GM12891 (cell line): ENCODE results near the gene GGPS1.

ENCODE experiments used
- DNase-seq: peaks from one replicate; pipeline ENCODE4 v3.0.0; 2011; ENCODE audit warnings: low spot score; ENCODE audit not compliant: insufficient read length
- FAIRE-seq: peaks from 2 replicates; lab custom pipeline; 2011; peaks lifted over from hg19 to GRCh38; lab: Jason Lieb, UNC
- PAX5 ChIP-seq: IDR thresholded peaks from 2 replicates; pipeline ENCODE4 v1.6.1; 2011; ENCODE audit warnings: low read length, moderate library complexity, mild to moderate bottlenecking; ENCODE audit not compliant: insufficient read depth, severe bottlenecking
- POLR2A ChIP-seq: IDR thresholded peaks from 2 replicates; pipeline ENCODE4 v1.6.1; 2011; ENCODE audit warnings: low read depth, low read length, control low read depth
- POLR2AphosphoS5 ChIP-seq: IDR thresholded peaks from 2 replicates; pipeline ENCODE4 v1.6.1; 2011; ENCODE audit warnings: low read depth, low read length, control low read depth
- POU2F2 ChIP-seq: IDR thresholded peaks from 2 replicates; pipeline ENCODE4 v1.6.1; 2011; ENCODE audit warnings: low read depth, mild to moderate bottlenecking, control low read depth, low read length, moderate library complexity
- SPI1 ChIP-seq: IDR thresholded peaks from 2 replicates; pipeline ENCODE4 v1.6.1; 2011; ENCODE audit warnings: low read depth, low read length, control low read depth
- TAF1 ChIP-seq: IDR thresholded peaks from 2 replicates; pipeline ENCODE4 v1.6.1; 2011; ENCODE audit warnings: low read depth, low read length, control low read depth

GGPS1 gene

DNA sequence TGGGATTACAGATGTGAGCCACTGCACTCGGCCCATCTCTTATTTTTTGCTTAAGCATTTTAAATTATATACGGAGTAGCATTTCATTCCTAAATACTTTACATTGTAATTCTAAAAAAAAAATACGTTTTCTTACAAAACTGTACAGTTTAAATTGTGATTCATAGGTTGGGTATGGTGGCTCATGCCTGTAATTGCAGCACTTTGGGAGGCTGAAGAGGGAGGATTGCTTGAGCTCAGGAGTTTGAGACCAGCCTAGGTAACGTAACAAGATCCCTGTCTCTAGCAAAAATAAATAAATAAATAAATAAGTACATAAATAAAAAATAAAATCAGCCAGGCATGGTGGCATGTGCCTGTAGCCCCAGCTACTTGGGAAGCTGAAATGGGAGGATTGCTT lies 63.5 kb downstream of the GGPS1 start:
- no peak for TF ChIP-seq POU2F2
- no peak for TF ChIP-seq POLR2A
- TF ChIP-seq TAF1, result no peak
- no peak for TF ChIP-seq POLR2AphosphoS5
- TF ChIP-seq SPI1, result no peak
- no peak for TF ChIP-seq PAX5
- FAIRE-seq, result no peak

More for the DNA sequence above, 63.5 kb downstream of the GGPS1 start:
- DNase-seq, result no peak
